HS-27A (cell line): ENCODE data around the gene TM9SF2.

Source experiments
- DNase-seq: peaks from one replicate; pipeline ENCODE4 v3.0.0-alpha.2; 2012; ENCODE audit warnings: low read depth, missing footprints

The TM9SF2 gene

GRCh38 chr13:99580500-99581268 lies 79.4 kb downstream of the TM9SF2 start:
- no peak for DNase-seq

GRCh38 chr13:99582511-99582910 lies 81.2 kb downstream of the TM9SF2 start:
- no peak for DNase-seq

GRCh38 chr13:99585609-99586008 lies 84.3 kb downstream of the TM9SF2 start:
- DNase-seq, result no peak

- DNase-seq, result no peak
Observed at GRCh38 chr13:99587021-99587420, 85.7 kb downstream of the TM9SF2 start.

- DNase-seq, result no peak
Observed at GRCh38 chr13:99587893-99588606, 86.8 kb downstream of the TM9SF2 start.

GRCh38 chr13:99589575-99589974 lies 88.3 kb downstream of the TM9SF2 start:
- DNase-seq, result no peak

- DNase-seq, result no peak
Observed at GRCh38 chr13:99590519-99591011, 89.3 kb downstream of the TM9SF2 start.

- no peak for DNase-seq
Observed at GRCh38 chr13:99596180-99596579, 94.9 kb downstream of the TM9SF2 start.

GRCh38 chr13:99600318-99600717 lies 99.0 kb downstream of the TM9SF2 start:
- DNase-seq, result no peak

GRCh38 chr13:99601535-99601934 lies 100.3 kb downstream of the TM9SF2 start:
- DNase-seq, result no peak

- DNase-seq, result no peak
Observed at GRCh38 chr13:99604636-99605035, 103.4 kb downstream of the TM9SF2 start.

- DNase-seq, result no peak
Observed at GRCh38 chr13:99605420-99606323, 104.4 kb downstream of the TM9SF2 start.

- DNase-seq, result no peak
Observed at GRCh38 chr13:99606324-99607066, 105.2 kb downstream of the TM9SF2 start, which contains the start of gene CLYBL. Gene CLYBL (plus strand): TSS chr13:99606690.

GRCh38 chr13:99608345-99608744 lies 107.1 kb downstream of the TM9SF2 start:
- DNase-seq, result no peak

GRCh38 chr13:99610702-99611289 lies 109.5 kb downstream of the TM9SF2 start:
- DNase-seq, result no peak
